Left ventricle myocardium inferior (tissue), 1 donor: ENCODE results near the gene BPIFB4. TPM values are rescaled to one million over a fixed set of nuclear protein-coding genes. Genes with fewer than 3 reads are reported as not detected.
"Not testable (repeated sequence)": the region's sequence is repeated elsewhere in the genome, so short reads cannot be mapped to it uniquely, and the experiment has no call there.

Experiments
- DNase-seq: peaks from one replicate; pipeline ENCODE4 v3.0.0-alpha.2; 2020
- H3K27ac ChIP-seq: fragments of 200-600 bp; replicated peaks from 2 replicates; pipeline ENCODE4 v1.8.0; 2021
- H3K27me3 ChIP-seq: fragments of 200-600 bp; 2 replicates; pipeline ENCODE4 v1.8.0; 2021; ENCODE audit warnings: low read depth
- H3K36me3 ChIP-seq: fragments of 200-600 bp; 2 replicates; pipeline ENCODE4 v1.8.0; 2021
- H3K4me1 ChIP-seq: fragments of 200-600 bp; 2 replicates; pipeline ENCODE4 v1.8.0; 2021
- H3K4me3 ChIP-seq: fragments of 200-600 bp; 2 replicates; pipeline ENCODE4 v1.8.0; 2021; ENCODE audit warnings: mild to moderate bottlenecking, moderate library complexity
- H3K9me3 ChIP-seq: fragments of 200-600 bp; replicated peaks from 2 replicates; pipeline ENCODE4 v1.8.0; 2021
- intact Hi-C: fragments of 100-400 bp; cut with micrococcal nuclease; formaldehyde crosslinking; loops from one replicate; pipeline ENCODE4 v1.11.0; 2022
- total RNA-seq: library from RNA; stranded (reverse); fragmentation: NEBNext Ultra II Directional; extraction: Animal tissue kit (Norgen Biotek cat#: 25700); gene quantifications from one replicate; pipeline ENCODE4 v1.2.1, GENCODE V29; 2021
- TF ChIP-seq, protein P1 (sequence below): fragments of 200-600 bp; IDR thresholded peaks from 2 replicates; pipeline ENCODE4 v1.8.0; 2021; ENCODE audit warnings: antibody characterized with exemption, mild to moderate bottlenecking, borderline replicate concordance
- donor health status: DM: no; HTN: yes; CAD: no; lungs with severe emphysema.

BPIFB4 gene
- total RNA-seq, 1 donor from 2014 or later: not detected

DNA sequence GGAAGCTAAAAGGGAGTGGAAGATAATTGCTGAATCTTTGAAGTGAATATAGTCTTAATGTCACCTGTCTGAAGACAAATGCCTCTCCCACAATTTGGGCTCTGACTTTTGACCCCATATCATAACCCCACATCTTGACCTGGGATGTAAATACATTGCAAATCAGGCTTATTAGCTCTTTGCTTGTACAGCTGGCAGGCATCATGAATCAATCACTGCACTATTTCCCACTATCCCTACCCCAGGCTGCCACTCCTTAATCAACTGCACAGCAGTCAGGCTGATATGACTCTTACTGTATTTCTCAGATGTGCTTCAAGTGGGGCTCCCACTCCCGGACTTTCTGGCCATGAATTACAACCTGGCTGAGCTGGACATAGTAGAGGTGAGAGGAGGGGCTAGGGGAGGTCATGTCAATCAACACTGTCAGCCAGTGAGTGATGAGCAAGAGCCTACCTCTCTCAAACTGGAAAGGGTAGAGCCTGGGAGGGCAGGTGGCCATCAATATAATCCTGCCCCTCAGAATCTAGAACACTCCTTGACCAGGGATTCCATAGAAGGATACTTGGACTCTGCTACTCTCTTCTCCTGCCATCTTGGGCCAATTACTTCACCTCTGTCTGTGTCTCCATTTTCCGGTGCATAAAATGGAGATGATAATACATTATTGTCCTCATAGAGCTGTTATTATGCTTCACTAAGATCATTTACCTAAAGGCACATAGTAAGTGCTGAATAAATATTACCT is 36.3 kb upstream of the BPIFB4 start:
- no peaks in the 10 kb centered on the region for H3K27me3 ChIP-seq
- no peak overlapping the region for H3K4me3 ChIP-seq
- no peak overlapping the region for H3K27ac ChIP-seq
- H3K36me3 ChIP-seq: no peaks in the 10 kb centered on the region
- intact Hi-C loops: no loop called here
- peaks cover 31% of the 10 kb centered on the region for H3K9me3 ChIP-seq
- H3K4me1 ChIP-seq: no peaks in the 10 kb centered on the region
- TF ChIP-seq, protein P1, sequence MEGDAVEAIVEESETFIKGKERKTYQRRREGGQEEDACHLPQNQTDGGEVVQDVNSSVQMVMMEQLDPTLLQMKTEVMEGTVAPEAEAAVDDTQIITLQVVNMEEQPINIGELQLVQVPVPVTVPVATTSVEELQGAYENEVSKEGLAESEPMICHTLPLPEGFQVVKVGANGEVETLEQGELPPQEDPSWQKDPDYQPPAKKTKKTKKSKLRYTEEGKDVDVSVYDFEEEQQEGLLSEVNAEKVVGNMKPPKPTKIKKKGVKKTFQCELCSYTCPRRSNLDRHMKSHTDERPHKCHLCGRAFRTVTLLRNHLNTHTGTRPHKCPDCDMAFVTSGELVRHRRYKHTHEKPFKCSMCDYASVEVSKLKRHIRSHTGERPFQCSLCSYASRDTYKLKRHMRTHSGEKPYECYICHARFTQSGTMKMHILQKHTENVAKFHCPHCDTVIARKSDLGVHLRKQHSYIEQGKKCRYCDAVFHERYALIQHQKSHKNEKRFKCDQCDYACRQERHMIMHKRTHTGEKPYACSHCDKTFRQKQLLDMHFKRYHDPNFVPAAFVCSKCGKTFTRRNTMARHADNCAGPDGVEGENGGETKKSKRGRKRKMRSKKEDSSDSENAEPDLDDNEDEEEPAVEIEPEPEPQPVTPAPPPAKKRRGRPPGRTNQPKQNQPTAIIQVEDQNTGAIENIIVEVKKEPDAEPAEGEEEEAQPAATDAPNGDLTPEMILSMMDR: no peak
- no peak for DNase-seq

DNA sequence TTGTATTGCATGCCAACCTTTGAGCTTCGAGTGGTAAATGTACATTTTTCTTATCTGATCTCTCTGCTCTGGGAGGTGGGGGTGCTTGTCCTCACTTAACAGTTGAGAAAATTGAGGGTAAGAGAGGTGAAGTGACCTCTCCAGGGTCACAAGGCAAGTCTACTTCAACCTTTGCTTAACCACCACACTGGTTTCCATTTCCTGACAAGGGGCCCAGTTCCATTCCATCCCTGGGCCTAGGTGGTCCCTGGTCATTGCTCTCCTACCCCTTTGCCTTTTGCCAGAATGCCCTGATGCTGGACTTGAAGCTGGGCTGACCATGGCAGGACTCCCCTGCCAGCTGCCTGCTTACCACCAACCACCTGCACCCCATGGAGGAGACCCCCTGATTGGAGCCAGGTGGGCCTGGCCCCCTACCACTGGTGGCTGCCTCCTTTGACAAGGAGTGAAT is 35.7 kb upstream of the BPIFB4 start:
- intact Hi-C loops: no loop called here
- Histone ChIP-seq H3K36me3 (no peaks in the 10 kb centered on the region), H3K27me3 (no peaks in the 10 kb centered on the region), H3K9me3 (peaks cover 31% of the 10 kb centered on the region), H3K4me1 (no peaks in the 10 kb centered on the region), H3K4me3 (no peak overlapping the region), H3K27ac (no peak overlapping the region)
- TF ChIP-seq, protein P1: no peak
- no peak for DNase-seq

DNA sequence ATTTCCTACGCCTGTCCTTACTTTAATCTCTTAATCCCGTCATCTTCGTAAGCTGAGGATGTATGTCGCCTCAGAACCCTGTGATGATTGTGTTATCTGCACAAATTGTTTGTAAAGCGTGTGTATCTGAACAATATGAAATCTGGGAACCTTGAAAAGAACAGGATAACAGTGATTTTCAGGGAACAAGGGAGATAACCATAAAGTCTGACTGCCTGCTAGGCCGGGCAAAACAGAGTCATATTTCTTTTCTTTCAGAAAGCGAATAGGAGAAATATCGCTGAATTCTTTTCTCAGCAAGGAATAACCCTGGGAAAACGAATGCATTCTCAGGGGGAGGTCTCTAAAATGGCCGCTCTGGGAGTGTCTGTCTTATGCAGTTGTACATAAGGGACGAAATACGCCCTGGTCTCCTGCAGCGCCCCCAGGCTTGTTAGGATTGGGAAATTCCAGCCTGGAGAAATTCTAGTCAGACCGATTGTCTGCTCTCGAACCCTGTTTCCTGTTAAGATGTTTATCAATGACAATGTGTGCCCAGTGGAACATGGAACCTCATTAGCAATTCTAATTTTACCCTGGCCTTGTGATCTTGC is 34.2 kb upstream of the BPIFB4 start:
- H3K27me3 ChIP-seq, H3K36me3 ChIP-seq, intact Hi-C loops, H3K27ac ChIP-seq, DNase-seq, H3K4me1 ChIP-seq, H3K4me3 ChIP-seq: not testable (repeated sequence)
- H3K9me3 ChIP-seq: peaks cover 31% of the 10 kb centered on the region

DNA sequence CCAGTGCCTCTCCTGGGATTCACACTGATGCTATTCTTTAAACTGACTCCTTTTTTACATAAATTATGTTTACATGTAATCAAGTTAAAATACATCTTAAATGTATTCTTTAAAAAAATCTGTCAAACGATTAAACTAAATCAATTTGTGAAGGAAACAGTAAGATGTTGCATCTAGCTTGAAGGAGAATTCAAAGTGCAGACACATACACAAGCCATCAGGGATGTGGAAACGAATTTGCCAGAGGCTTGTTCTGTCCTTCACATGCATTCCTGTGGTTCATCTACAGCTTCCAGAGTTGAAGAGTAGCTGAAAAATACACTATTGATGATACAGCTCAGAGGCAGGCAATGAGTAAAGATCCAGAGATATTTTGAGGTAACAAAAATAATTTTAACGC is 33.0 kb upstream of the BPIFB4 start:
- no peak overlapping the region for H3K27ac ChIP-seq
- no peak for DNase-seq
- no peaks in the 10 kb centered on the region for H3K36me3 ChIP-seq
- peaks cover 31% of the 10 kb centered on the region for H3K9me3 ChIP-seq
- H3K4me3 ChIP-seq: no peak overlapping the region
- intact Hi-C loops: no loop called here
- no peaks in the 10 kb centered on the region for H3K4me1 ChIP-seq
- H3K27me3 ChIP-seq: no peaks in the 10 kb centered on the region
- TF ChIP-seq, protein P1: no peak

DNA sequence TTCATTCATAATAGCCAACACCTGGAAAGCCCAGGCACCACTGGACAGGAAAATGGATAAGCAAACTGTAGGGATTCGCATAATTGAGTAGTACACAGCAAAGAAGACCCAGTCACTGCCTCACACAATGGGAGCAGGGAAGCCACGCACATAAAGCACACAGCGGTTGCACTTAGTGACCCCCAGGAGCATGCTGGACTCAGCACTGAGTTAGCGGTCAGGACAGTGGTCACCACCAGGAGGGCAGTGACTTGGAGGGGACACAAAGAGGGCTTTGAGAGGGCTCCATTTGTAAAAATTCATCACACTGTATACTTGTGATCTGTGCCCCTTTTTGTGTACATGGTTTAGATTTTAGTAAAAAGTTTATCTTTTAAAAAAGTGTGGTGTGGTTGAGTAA is 28.1 kb upstream of the BPIFB4 start:
- H3K4me1 ChIP-seq: no peaks in the 10 kb centered on the region
- no peaks in the 10 kb centered on the region for H3K36me3 ChIP-seq
- TF ChIP-seq, protein P1: no peak
- peaks cover 6% of the 10 kb centered on the region for H3K9me3 ChIP-seq
- no peak overlapping the region for H3K27ac ChIP-seq
- H3K4me3 ChIP-seq: no peak overlapping the region
- DNase-seq: no peak
- intact Hi-C loops: no loop called here
- H3K27me3 ChIP-seq: peaks cover 24% of the 10 kb centered on the region
